PC-3 (cell line): ENCODE results near the gene OR2C1.

ENCODE experiments used
- EZH2 ChIP-seq: fragments of 300-600 bp; sonication (generic); IDR thresholded peaks from one replicate; pipeline ENCODE4 v1.6.1; 2017; ENCODE audit warnings: antibody characterized with exemption, mild to moderate bottlenecking, low read length; ENCODE audit not compliant: unreplicated experiment
- TF ChIP-seq, protein P1 (sequence below): fragments of 300-600 bp; sonication (generic); conservative IDR thresholded peaks from 2 replicates; pipeline ENCODE4 v1.5.1; 2017; ENCODE audit warnings: antibody characterized with exemption, low read depth, mild to moderate bottlenecking, low read length

- TF ChIP-seq, protein P1, sequence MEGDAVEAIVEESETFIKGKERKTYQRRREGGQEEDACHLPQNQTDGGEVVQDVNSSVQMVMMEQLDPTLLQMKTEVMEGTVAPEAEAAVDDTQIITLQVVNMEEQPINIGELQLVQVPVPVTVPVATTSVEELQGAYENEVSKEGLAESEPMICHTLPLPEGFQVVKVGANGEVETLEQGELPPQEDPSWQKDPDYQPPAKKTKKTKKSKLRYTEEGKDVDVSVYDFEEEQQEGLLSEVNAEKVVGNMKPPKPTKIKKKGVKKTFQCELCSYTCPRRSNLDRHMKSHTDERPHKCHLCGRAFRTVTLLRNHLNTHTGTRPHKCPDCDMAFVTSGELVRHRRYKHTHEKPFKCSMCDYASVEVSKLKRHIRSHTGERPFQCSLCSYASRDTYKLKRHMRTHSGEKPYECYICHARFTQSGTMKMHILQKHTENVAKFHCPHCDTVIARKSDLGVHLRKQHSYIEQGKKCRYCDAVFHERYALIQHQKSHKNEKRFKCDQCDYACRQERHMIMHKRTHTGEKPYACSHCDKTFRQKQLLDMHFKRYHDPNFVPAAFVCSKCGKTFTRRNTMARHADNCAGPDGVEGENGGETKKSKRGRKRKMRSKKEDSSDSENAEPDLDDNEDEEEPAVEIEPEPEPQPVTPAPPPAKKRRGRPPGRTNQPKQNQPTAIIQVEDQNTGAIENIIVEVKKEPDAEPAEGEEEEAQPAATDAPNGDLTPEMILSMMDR, result no peak
- no peak for TF ChIP-seq EZH2
Observed at GRCh38 chr16:3375680-3376079, 20.0 kb downstream of the OR2C1 start.
